Vagina (tissue), 2 donors: ENCODE measurements around the gene H1-8. TPM values are rescaled to one million over a fixed set of nuclear protein-coding genes. Genes with fewer than 3 reads are reported as not detected.
"Not testable (repeated sequence)": the region's sequence is repeated elsewhere in the genome, so short reads cannot be mapped to it uniquely, and the experiment has no call there.

Source experiments
- DNase-seq, 2 donors: peaks; one replicate each; pipeline ENCODE4 v3.0.0-alpha.2; 2017; ENCODE audit errors: extremely low spot score in 2 of 2
- H3K27ac ChIP-seq: fragments of 200-600 bp; sonication (generic); one replicate; pipeline ENCODE4 v1.5.1; 2019
- H3K27me3 ChIP-seq: fragments of 200-600 bp; sonication (generic); one replicate; pipeline ENCODE4 v1.5.1; 2019
- H3K36me3 ChIP-seq, 2 donors: fragments of 200-600 bp; sonication (generic); one replicate each; pipeline ENCODE4 v1.5.1; 2017 to 2019
- H3K4me1 ChIP-seq: fragments of 200-600 bp; sonication (generic); one replicate; pipeline ENCODE4 v1.5.1; 2019
- H3K4me3 ChIP-seq, 2 donors: fragments of 200-600 bp; sonication (generic); 1 replicate in 1 of 2; 2 replicates in 1 of 2; pipeline ENCODE4 v1.5.1; 2016 to 2019
- H3K9me3 ChIP-seq: fragments of 200-600 bp; sonication (generic); one replicate; pipeline ENCODE4 v1.5.1; 2019
- POLR2A ChIP-seq, 2 donors: fragments of 450-650 bp; IDR thresholded peaks; one replicate each; pipeline ENCODE4 v1.6.1; 2017; ENCODE audit warnings: antibody characterized with exemption in 2 of 2, mild to moderate bottlenecking in 2 of 2, moderate library complexity in 2 of 2
- POLR2AphosphoS5 ChIP-seq, 2 donors: sonication (generic); formaldehyde crosslinking; IDR thresholded peaks; one replicate each; pipeline ENCODE4 v1.9.0; 2017; ENCODE audit warnings: antibody characterized with exemption in 2 of 2, mild to moderate bottlenecking in 2 of 2, low read depth in 1 of 2; ENCODE audit not compliant: insufficient read depth in 1 of 2
- intact Hi-C: fragments of 100-400 bp; cut with DNase I; formaldehyde crosslinking; loops from one replicate; pipeline ENCODE4 v1.15.1; 2023
- total RNA-seq: library from RNA; depleted of rRNA; stranded (reverse); fragments of >200 nt; gene quantifications from one replicate; pipeline ENCODE4 v1.2.3, GENCODE V29; 2016
- TF ChIP-seq, protein P1 (sequence below), 3 experiments: fragments of 450-650 bp in 2 of 3; fragments of 200-600 bp in 1 of 3; sonication (generic) in 1 of 3; IDR thresholded peaks; one replicate each; pipeline ENCODE4 v1.5.1; 2017 to 2019; ENCODE audit warnings: antibody characterized with exemption in 3 of 3, mild to moderate bottlenecking in 2 of 3, moderate library complexity in 2 of 3

H1-8 gene, protein sequence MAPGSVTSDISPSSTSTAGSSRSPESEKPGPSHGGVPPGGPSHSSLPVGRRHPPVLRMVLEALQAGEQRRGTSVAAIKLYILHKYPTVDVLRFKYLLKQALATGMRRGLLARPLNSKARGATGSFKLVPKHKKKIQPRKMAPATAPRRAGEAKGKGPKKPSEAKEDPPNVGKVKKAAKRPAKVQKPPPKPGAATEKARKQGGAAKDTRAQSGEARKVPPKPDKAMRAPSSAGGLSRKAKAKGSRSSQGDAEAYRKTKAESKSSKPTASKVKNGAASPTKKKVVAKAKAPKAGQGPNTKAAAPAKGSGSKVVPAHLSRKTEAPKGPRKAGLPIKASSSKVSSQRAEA
- not detected for total RNA-seq

DNA sequence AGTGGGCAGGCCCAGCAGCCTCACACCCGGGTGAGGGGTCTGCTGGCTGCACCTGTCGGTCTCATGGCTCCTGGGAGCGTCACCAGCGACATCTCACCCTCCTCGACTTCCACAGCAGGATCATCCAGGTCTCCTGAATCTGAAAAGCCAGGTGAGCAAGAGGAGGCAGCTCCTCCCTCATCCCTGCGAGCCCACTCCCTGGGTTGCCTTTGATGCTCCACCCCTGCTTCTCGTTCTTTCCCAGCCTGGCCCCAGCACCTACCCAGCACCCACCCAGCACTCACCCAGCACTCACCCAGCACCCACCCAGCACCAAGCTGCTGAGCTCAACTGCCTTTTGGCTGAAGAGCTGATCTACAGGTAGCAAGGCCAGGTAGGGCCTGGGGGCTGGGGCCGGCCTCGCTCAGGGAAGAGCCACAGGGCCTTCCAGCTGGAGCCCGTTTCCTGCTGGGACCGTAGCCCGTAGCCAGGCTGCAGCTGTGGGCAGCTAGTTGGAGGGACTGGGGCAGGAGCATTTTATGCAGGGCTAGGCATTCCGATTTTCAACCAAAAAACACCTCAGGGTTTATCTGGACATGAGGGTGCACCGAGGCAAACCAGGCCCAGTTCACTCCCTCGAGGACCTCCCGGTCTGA, at the start of gene H1-8:
TSS of gene H1-8 (plus strand) at position 20 of the 635 bp plus-strand sequence. CDS start at position 64, 44 bp downstream.
- no peaks in the 10 kb centered on the region for H3K27me3 ChIP-seq
- intact Hi-C loops: no loop called here
- no peak for TF ChIP-seq POLR2A (IDR thresholded peaks at IDR 0.05)
- TF ChIP-seq, protein P1, sequence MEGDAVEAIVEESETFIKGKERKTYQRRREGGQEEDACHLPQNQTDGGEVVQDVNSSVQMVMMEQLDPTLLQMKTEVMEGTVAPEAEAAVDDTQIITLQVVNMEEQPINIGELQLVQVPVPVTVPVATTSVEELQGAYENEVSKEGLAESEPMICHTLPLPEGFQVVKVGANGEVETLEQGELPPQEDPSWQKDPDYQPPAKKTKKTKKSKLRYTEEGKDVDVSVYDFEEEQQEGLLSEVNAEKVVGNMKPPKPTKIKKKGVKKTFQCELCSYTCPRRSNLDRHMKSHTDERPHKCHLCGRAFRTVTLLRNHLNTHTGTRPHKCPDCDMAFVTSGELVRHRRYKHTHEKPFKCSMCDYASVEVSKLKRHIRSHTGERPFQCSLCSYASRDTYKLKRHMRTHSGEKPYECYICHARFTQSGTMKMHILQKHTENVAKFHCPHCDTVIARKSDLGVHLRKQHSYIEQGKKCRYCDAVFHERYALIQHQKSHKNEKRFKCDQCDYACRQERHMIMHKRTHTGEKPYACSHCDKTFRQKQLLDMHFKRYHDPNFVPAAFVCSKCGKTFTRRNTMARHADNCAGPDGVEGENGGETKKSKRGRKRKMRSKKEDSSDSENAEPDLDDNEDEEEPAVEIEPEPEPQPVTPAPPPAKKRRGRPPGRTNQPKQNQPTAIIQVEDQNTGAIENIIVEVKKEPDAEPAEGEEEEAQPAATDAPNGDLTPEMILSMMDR (IDR thresholded peaks at IDR 0.05): no peak
- TF ChIP-seq POLR2AphosphoS5 (IDR thresholded peaks at IDR 0.05; ENCODE audit: insufficient read depth in 1 of 2, low read depth in 1 of 2): no peak

DNA sequence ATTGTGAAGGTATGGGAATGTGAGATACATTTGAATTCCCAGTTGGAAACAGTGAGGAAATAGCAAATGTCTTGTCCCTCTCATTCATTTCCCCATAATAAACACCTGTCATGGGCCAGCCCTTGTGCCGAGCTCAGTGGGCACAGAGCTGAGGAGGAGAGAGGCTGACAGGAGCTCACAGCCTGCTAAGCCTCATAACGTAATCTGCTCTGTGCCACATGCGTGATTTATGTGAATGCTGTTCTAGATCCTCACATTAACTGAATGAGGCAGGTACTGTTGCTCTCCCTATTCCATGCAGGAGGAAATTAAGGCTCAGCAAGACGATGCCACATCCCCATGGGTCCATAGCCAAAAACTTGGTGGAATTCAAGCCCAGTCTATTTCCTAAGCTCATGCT, 49.8 kb upstream of the H1-8 start:
- no peak for TF ChIP-seq POLR2A (IDR thresholded peaks at IDR 0.05)
- TF ChIP-seq, protein P1 (IDR thresholded peaks at IDR 0.05): no peak
- TF ChIP-seq POLR2AphosphoS5 (IDR thresholded peaks at IDR 0.05; ENCODE audit: insufficient read depth in 1 of 2, low read depth in 1 of 2): no peak
- Histone ChIP-seq H3K9me3 (no peaks in the 10 kb centered on the region), H3K36me3 (peaks cover 0 to 9% of the 10 kb centered on the region in 2 donors), H3K4me3 (no peak overlapping the region), H3K27ac (no peak overlapping the region), H3K27me3 (no peaks in the 10 kb centered on the region), H3K4me1 (peaks cover 18% of the 10 kb centered on the region)
- intact Hi-C loops: loop anchor here (5.0 kb wide), 1 partner anchor 119 kb away; no protein-coding TSS in a partner anchor
- DNase-seq: no peak

More for the DNA sequence above, at the start of gene H1-8:
- no peak within 1 kb of the TSS for H3K27ac ChIP-seq
- H3K36me3 ChIP-seq: no peaks in the 10 kb centered on the region
- no peaks in the 10 kb centered on the region for H3K4me1 ChIP-seq
- H3K9me3 ChIP-seq: no peaks in the 10 kb centered on the region
- no peak within 1 kb of the TSS for H3K4me3 ChIP-seq
- no peak for DNase-seq

DNA sequence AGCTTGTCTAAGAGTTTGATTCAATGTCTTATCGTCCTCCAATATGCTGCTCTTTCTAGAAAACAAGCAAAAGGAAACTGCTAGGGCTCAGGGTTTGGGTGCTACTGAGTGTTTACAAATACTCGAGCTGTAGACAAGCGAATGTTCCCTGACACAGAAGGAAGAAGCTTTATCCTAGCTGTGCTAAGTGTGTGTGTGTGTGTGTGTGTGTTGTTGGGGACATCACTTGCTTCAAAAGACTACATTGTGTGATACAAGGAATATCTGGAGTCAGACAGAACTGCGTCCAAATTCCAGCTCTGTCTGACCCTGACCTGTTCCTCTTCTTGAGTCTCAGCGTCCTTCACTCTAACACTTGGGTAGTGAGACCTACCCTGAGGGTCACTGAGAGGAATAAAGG, 48.5 kb upstream of the H1-8 start:
- H3K9me3 ChIP-seq, H3K36me3 ChIP-seq, DNase-seq, H3K27me3 ChIP-seq, H3K4me3 ChIP-seq: not testable (repeated sequence)
- peak overlapping the region; percentile 76 for H3K27ac ChIP-seq
- intact Hi-C loops: loop anchor here (5.0 kb wide), 1 partner anchor 118 kb away; no protein-coding TSS in a partner anchor
- H3K4me1 ChIP-seq: peaks cover 18% of the 10 kb centered on the region

DNA sequence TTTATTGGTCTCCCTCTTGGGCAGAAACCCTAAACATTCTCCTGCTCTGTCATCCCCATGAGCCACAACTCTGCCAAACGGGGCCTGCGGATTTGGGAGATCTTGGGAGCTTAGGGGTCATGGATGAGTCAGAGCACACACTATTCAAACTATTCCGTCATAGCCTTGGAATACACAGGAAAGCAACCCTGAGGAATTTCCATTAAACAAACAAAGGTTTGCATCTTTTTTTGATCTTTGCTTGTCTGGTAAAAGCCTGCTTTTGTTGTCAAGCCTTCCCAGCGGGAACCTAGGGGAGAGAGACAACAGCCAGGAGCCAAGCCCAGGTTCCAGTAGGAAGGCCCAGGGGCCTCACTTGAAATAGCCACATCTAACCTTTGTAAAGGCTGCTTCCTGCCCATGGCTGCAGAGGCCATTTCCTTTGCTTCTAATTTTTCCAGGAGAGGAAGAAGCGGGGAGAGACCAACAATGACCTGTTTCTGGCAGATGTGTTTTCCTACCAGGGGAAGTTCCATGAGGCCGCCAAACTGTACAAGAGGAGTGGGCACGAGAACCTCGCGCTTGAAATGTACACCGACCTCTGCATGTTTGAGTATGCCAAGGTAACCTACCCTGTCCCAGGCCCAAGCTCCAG, 47.9 kb upstream of the H1-8 start:
- H3K36me3 ChIP-seq, DNase-seq, H3K9me3 ChIP-seq, H3K4me3 ChIP-seq, H3K27me3 ChIP-seq, intact Hi-C loops: not testable (repeated sequence)
- Histone ChIP-seq H3K27ac (peak overlapping the region; percentile 76), H3K4me1 (peaks cover 18% of the 10 kb centered on the region)

DNA sequence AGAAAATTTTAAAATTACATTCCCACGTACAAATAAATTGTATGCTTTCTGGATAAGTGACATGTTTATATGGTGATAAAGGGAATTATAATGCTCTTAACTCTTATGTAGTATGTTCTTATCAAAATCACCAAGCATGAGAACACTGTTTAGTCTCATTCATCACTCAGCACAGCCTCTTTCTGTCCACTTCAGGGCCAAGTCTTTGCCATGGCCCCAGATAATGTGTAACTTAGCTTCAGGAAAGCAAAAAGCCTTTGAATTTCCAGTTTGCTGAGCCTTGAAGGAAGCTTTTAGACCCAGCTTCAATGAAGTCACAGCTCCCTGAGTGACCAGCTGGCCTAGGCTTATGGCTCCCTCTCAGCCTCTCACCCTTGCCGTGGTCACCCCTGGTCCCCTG, 45.1 kb upstream of the H1-8 start:
- intact Hi-C loops, H3K36me3 ChIP-seq, H3K27ac ChIP-seq, H3K27me3 ChIP-seq, H3K9me3 ChIP-seq, H3K4me3 ChIP-seq, DNase-seq: not testable (repeated sequence)
- peaks cover 11% of the 10 kb centered on the region for H3K4me1 ChIP-seq

DNA sequence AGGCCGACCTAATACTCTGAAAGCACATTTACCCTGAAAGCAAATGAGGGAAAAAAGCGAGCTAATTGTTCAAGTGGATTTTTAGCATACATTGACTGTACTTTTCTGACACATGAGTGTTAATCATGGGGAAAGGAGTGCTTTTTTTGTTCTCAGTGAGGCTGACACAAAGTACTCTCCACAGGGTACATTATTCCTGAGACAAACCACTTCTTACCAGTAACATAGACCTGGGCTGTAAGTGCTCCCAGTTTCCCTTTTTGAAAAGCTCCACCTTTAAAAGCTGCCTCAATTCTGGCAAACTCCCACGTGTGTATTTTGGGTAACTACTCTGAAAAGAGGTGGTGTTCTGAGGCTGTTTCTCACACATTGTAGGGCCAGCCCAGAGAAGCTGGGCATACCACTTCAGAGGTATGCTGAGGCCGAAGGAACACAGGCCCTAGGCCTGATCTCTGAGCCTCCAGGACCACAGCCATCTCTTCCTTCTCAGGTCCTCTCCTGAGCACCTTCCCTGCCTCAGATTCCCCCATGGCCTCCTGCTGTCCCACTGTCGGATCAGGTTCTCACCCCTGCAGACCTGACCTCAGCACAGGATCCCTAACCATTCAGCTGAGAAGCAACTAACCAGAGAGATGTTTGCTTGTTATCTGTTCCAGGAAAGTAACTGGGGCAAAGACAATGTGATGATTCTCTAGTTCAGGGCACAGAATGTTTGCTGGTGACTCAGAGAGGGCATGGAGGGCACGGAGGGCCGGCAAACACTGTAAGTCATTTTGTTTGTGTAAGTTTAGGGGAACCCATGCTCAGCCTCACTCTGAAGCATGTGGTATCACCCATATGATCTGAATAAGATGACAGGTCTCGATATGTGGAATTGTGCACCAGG, 44.1 kb upstream of the H1-8 start:
- H3K27ac ChIP-seq, H3K27me3 ChIP-seq, H3K9me3 ChIP-seq, DNase-seq, intact Hi-C loops, H3K4me3 ChIP-seq: not testable (repeated sequence)
- Histone ChIP-seq H3K4me1 (peaks cover 10% of the 10 kb centered on the region), H3K36me3 (peaks cover 0 to 13% of the 10 kb centered on the region in 2 donors)

DNA sequence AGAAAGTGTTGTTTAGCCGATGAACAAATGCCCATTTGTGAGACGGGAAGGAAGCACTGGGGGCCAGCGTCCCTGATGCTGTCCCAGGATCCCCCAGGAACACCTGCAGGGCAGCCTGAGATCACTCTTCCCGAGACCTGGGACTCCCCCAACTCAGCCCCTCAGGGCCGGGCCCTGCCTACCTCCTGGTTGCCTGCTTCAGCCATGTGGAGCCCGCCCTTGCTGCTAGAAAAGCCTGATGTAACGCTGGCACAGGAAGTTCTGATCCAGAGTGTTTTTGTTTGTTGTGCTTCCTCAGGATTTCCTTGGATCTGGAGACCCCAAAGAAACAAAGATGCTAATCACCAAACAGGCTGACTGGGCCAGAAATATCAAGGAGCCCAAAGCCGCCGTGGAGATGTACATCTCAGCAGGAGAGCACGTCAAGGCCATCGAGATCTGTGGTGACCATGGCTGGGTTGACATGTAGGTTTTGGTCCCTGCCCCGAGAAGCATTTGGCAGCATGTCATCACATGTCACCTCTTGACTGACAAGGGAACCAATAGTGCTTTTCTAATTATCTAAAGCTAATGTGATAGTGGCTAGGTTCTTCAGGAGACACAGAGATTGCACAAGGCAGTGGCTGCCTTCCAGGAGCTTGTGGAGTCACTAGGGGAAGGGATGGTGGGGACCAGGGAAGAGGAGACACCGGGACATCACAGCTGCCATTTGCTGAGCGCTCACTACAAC, 43.2 kb upstream of the H1-8 start:
- H3K4me1 ChIP-seq, H3K9me3 ChIP-seq, H3K27ac ChIP-seq, H3K27me3 ChIP-seq, intact Hi-C loops, DNase-seq, H3K4me3 ChIP-seq: not testable (repeated sequence)
- H3K36me3 ChIP-seq: peaks cover 0 to 18% of the 10 kb centered on the region in 2 donors
